Posterior cingulate gyrus (tissue), 11 donors: ENCODE data around the gene STX1B.
A peak's percentile ranks its signal among the peaks of the same experiment; 100 is the strongest.

Source experiments
- DNase-seq, 10 donors: peaks; one replicate each; pipeline versions ENCODE4 v3.0.0 to v3.0.0-alpha.2; 2020 to 2021; ENCODE audit warnings: mixed read lengths in 3 of 10
- intact Hi-C: fragments of 100-400 bp; cut with DNase I; formaldehyde crosslinking; loops from one replicate; pipeline ENCODE4 v1.15.1; 2023

The STX1B gene

DNA sequence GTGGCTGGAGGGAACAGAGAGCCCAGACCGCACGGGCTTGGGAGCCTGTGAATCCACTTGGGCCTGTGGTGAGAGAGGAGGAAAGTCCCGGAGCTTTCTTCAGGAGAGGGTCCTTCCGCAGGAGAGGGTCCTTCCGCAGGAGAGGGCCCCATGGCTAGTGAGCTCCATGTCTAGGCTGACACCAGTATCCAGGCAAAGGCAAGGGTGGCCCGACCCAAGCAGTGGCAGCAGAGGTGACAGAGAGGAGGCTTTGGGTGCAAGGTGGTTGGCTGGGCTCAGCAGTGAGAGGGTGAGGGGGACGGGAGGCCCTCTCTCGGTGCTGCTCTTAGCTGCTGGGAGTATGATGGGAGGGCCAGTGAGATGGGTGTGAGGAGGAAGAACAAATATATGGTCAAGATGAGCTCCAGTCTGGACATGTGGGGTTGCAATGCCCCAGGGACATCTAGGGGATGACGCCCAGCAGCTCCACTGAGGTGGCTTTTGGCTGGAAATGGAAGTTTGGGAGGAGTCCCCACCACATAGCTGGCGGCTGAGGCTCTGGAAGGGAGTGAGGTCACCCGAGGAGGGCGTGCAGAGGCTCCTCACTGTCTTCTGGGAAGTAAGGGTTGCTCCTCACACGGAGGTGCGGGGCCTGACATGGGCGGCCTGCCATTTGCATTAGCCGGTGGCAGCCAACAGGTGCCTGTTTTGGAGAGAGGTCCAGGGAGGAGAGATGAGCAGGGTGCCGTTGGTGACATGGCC lies 27.7 kb downstream of the STX1B start:
- peak in 1 of 10 donors; percentile 83 for DNase-seq
- intact Hi-C loops = no loop called here

DNA sequence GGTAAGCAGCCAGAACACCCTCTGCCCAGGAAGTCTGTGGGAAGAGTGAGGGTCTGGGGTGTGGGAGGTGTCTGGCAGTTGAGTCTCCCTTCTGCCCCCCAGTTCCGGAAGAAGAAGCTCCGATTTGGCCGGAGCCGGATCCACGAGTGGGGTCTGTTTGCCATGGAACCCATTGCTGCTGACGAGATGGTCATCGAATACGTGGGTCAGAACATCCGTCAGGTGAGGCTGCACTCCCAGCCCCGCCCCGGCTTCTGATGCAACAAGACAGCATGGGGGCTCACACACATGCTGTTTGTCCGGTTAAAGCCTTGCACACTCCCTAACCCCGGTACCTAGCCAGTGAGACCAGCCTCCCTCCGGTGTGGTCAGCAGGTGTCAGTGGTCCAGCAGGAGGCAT lies 29.5 kb downstream of the STX1B start:
- intact Hi-C loops = no loop called here
- peak in 1 of 10 donors; percentile 81 for DNase-seq

DNA sequence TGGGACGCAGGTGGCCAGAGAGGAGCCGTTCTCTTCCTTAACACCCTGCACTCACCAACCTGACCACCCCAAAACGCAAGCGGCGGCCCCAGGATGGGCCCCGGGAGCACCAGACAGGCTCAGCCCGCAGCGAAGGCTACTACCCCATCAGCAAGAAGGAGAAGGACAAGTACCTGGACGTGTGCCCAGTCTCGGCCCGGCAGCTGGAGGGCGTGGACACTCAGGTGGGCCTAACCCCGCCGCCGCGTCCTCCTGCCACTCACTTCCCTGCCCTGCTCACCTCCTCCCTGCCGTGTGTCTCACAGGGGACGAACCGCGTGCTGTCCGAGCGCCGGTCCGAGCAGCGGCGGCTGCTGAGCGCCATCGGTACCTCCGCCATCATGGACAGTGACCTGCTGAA lies 30.0 kb downstream of the STX1B start:
- intact Hi-C loops = no loop called here
- DNase-seq = peak in 1 of 10 donors; percentile 73

DNA sequence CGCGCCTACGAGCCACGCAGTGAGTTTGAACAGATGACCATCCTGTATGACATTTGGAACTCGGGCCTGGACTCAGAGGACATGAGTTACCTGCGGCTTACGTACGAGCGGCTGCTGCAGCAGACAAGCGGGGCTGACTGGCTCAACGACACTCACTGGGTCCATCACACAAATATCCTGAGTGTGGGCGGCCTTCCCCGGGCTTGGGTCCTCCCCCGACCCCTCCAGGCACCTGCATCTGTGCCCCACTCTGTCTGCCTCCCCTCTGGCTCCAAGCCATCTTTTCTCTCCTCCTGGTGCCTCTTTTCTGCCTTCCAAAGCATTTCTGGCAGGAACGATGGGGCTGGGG lies 30.4 kb downstream of the STX1B start:
- DNase-seq = peak in 1 of 10 donors; percentile 63
- intact Hi-C loops = no loop called here

DNA sequence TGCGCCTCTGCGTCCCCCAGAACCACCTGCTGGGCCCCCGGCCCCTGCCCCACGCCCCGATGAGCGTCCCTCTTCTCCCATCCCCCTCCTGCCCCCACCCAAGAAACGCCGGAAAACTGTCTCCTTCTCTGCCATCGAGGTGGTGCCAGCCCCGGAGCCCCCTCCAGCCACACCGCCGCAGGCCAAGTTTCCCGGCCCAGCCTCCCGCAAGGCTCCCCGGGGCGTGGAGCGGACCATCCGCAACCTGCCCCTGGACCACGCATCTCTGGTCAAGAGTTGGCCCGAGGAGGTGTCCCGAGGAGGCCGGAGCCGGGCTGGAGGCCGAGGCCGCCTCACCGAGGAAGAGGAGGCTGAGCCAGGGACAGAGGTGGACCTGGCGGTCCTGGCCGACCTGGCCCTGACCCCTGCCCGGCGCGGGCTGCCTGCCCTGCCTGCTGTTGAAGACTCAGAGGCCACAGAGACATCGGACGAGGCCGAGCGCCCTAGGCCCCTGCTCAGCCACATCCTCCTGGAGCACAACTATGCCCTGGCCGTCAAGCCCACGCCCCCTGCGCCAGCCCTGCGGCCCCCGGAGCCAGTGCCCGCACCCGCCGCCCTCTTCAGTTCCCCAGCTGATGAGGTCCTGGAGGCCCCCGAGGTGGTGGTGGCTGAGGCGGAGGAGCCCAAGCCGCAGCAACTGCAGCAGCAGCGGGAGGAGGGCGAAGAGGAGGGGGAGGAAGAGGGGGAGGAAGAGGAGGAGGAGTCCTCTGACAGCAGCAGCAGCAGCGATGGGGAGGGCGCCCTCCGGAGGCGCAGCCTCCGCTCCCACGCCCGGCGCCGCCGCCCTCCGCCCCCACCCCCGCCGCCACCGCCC lies 31.0 kb downstream of the STX1B start:
- DNase-seq = peak in 2 of 10 donors; percentile 64 to 79
- intact Hi-C loops = no loop called here

DNA sequence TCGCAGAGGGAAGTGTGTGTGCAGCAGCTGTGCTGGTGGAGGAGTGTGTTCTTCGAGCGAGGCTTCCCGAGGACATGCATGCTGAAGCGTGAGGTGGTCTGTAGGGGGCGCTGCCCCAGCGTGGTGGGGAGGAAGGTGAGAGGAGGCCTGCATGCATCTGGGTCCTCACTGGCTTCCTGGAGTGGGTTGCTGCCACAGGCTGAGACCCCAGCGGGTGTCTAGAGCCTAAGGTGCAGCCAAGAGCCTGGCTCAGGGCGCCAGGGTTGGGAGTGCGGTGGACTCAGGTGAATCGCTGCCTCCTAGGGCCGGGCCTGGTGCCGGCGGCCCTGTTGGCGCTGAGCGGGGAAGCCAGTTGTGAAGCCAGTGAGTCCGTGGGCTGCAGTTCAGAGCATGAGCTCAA lies 32.9 kb downstream of the STX1B start:
- DNase-seq = no peak
- intact Hi-C loops = no loop called here

DNA sequence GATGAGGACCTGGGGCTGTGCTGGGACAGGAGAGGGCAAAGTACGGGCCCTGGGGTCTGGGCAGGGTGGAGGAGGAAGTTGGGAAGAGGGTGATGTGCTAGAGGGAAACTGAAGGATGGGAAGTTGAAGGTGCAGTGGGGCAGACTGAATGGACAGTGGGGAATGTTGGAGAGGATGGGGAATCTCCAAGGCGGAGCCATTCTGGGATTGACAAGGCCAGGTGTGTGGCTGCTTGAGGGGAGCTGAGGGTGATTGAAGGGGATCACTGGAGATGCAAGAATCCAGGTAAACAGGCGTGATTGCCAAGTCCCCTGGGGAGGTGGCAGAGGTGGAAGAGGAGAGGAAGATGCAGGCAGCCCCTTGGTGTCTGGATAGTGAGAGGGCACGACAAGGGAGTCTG lies 34.0 kb downstream of the STX1B start:
- no peak for DNase-seq
- intact Hi-C loops = no loop called here

DNA sequence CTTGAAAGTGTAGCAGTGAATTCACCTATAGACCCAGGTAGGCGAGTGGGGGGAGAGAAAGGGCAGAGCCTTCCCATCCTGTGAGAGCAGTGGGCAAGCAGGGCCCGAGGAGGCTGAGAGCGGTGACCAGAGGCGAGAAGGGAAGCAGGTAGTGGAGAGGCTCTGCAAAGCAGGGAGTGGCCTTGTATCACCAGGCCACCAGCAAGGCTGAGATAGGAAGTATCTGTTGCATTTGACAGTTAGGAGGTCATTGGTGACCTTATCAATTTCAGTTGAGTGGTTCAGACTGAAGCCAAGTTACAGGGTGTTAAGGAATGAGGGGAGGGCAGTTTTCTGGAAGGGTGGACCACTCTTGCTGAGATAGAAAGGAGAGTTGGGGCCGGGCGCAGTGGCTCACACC lies 36.1 kb downstream of the STX1B start:
- no peak for DNase-seq
- intact Hi-C loops = no loop called here

DNA sequence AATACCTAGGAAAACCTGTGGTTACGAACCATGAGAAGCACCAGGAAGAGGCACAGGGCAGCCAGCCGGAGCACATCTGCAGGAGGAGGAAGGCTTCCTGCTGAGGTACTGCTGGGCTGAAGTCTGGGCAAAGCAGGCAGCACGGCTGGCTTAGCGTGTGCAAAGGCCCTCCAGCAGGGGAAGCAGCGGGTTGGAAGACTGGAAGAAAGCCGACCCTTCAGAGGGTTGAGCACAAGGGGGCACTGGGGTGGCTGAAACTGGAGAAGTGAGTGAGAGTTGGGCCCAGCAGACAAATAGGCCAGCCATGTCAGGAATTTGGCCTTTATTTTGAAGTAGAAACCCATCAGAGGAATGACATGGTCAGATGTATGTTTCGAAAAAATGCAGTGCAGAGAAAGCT lies 37.6 kb downstream of the STX1B start:
- intact Hi-C loops = no loop called here
- DNase-seq = no peak

DNA sequence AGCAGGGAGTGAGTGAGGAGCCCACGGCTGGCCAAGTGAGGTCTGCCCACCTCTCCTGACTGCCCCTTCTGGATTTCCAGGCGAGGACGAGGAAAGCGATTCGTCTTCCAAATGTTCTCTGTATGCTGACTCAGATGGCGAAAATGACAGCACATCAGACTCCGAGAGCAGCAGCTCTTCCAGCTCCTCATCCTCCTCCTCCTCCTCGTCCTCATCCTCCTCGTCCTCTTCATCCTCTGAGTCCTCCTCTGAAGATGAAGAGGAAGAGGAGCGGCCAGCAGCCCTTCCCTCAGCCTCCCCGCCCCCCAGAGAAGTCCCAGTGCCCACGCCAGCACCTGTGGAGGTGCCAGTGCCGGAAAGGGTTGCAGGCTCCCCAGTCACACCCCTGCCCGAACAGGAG lies 39.1 kb downstream of the STX1B start:
- intact Hi-C loops = no loop called here
- no peak for DNase-seq

DNA sequence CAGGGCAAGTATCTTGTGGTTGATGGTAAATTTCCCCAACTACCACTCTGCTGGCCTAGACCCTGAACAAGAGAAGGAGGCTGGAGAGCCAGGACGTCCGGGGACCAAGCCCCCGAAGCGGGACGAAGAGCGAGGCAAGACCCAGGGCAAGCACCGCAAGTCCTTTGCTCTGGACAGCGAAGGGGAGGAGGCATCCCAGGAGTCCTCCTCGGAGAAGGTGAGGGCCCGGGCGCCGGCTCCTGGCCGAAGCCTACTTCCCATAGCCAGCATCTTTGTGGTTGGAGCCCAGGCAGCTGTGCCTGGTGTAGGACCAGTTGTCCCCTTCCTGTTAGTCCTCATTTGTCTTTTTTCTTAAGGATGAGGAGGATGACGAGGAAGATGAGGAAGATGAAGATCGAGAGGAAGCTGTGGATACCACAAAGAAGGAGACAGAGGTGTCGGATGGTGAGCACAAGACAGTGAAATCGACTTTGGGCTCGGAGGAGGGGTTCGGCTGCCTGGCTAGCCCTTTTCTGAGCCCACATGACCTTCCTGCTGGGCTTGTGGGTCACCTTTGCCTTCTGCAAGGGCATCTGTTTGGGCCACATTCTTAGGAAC lies 41.1 kb downstream of the STX1B start:
- no peak for DNase-seq
- intact Hi-C loops = no loop called here

DNA sequence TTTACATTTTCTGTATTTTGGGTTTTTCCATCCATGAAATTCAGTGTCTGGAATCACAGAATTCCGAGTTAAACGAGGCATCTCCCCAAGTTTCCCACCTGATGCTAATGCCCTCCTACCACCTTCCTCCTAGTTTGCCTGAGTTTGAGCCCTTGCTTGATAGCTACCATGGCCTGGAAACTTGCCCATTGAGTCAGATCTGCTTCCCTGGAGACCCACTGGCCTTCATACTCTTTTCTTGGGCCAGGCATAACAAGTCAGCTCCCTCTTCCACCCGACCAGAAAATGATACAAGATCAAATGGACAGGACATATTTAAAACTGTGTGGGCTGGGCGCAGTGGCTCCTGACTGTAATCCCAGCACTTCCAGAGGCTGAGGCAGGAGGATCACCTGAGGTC lies 42.6 kb downstream of the STX1B start:
- intact Hi-C loops = no loop called here
- DNase-seq = no peak

DNA sequence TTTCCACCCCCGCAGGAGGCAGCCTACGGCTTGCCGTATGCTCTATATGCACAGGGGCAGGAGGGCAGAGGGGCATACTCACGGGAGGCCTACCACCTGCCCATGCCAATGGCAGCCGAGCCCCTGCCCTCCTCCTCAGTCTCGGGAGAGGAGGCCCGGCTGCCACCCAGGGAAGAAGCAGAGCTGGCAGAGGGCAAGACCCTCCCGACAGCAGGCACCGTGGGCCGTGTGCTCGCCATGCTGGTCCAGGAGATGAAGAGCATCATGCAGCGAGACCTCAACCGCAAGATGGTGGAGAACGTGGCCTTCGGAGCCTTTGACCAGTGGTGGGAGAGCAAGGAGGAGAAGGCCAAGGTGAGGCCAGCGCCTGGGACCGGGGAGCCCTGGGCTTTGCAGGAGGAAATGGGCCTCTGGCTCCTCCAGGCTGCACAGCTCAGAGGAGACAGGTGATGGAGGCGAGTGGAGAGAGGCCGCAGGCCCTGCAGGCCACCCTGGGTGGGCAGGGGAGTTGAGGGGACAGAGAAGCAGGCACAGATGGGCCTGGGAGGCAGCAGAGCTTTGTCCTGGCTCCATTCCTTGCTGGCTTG lies 44.3 kb downstream of the STX1B start:
- intact Hi-C loops = no loop called here
- DNase-seq = peak in 1 of 10 donors; percentile 68

DNA sequence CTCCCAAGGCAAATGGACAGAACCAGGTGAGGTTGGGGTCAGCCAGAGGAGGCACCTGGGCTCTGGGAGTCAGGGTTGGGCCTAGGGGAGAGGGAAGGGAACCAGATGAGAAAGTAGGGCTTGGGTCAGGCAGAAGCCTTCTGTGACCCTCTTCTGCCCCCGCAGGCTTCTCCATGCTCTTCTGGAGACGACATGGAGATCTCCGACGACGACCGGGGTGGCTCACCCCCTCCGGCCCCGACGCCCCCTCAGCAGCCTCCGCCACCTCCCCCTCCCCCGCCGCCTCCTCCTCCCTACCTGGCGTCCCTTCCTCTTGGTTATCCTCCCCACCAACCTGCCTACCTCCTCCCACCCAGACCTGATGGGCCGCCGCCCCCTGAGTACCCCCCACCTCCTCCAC lies 45.0 kb downstream of the STX1B start:
- intact Hi-C loops = no loop called here

DNA sequence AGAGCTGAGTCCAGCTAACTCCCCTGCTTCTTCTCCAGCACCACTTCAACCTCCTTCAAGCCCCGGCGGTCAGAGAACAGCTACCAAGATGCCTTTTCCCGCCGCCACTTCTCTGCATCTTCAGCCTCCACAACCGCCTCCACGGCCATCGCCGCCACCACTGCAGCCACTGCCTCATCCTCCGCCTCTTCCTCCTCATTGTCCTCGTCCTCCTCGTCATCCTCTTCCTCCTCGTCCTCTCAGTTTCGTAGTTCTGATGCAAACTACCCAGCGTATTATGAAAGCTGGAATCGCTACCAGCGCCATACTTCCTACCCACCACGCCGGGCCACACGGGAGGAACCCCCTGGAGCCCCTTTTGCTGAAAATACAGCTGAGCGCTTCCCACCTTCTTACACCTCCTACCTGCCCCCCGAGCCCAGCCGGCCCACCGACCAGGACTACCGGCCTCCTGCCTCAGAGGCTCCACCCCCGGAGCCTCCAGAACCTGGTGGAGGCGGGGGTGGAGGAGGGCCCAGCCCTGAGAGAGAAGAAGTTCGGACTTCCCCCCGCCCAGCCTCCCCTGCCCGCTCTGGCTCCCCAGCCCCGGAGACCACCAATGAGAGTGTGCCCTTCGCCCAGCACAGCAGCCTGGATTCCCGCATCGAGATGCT lies 45.7 kb downstream of the STX1B start:
- DNase-seq = peak in 1 of 10 donors; percentile 64
- intact Hi-C loops = no loop called here

More for the DNA sequence above, 45.0 kb downstream of the STX1B start:
- DNase-seq = peak in 1 of 10 donors; percentile 55

DNA sequence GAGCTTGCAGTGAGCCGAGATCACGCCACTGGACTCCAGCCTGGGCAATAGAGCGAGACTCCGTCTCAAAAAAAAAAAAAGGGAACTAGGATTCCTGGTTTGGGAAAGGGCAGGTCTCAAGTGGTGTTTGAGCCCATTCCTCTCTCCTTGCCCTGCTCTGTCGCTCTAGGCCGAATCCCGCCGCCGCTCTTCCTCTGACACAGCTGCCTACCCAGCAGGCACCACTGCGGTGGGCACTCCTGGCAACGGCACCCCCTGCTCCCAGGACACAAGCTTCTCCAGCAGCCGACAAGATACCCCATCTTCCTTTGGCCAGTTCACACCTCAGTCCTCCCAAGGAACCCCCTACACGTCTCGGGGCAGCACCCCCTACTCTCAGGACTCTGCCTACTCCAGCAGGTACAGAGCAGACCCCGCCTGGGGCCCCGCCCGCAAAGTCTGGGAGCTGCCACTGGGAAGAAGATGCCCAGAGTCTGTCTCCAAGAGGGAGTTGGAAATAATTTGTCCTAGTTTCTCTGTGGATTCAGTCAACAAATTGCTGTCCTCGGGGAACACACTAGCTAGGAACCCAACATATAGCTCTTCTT lies 46.4 kb downstream of the STX1B start:
- peak in 1 of 10 donors; percentile 69 for DNase-seq
- intact Hi-C loops = no loop called here

DNA sequence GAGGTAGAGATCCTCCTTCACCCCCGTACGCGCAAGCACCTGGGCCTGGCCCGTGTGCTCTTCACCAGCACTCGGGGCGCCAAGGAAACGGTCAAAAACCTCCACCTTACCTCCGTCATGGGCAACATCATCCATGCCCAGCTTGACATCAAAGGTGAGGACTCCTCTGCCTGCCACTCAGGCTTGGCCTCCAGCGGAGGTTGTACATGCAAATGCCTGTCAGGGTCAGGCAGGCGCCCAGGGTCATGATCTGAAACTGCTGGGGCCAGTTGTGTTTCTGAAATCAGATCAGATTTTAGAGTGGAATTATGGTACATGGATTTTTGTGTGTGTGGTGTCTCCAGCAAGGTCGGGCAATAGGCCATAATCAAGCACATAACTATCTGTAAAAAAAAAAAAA lies 49.1 kb downstream of the STX1B start:
- DNase-seq = peak in 1 of 10 donors; percentile 55
- intact Hi-C loops = no loop called here

DNA sequence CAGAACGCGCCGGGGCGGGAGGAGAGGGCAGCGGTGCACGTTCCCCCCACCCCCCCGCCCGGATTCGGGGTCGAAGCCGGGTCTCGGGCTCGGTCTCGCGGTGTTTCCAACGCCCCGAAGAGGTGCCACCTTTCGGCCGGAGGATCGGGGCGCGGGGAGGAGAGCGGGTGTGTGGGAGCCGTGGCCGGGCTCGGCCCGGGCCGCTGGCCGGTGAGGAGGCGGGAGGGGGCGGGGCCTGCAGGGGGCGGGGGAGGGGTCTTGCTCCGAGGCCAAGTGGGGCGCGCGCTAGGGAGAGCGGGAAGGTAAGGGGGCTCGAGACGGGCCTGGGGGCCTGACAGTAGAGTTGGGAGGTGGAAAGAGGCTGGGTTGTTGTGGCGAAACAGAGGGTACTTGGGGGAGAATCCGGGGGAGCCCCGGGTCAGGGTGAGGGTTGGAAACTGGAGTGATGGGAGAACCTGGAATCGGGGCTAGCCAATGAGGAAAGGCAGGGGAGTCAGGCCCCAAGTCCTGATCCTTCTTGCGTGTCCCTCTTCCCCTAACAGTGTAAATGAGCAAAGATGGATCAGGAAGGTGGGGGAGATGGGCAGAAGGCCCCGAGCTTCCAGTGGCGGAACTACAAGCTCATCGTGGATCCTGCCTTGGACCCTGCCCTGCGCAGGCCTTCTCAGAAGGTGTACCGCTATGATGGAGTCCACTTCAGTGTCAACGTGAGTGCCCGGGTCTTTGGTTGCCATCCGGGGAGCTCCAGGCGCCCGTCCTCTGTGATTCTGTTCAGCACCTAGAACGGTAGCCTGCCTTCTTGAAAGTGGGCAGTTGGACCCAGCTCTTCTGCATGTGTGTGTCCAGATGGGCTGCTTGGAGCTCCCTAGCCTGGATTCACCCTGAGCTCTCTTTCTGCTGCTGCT lies 52.0 kb downstream of the STX1B start:
- DNase-seq = peak in 3 of 10 donors; percentile 14 to 88 (median 40)
- intact Hi-C loops = loop anchor here (5.0 to 10.0 kb wide), 4 partner anchors 496 to 906 kb away; partner anchors contain the start of genes ARMC5 and RUSF1
